A673 (cell line): Measurements from ENCODE around the gene CGNL1. TPM values are rescaled to one million over a fixed set of nuclear protein-coding genes. Genes with fewer than 3 reads are reported as not detected.

Experiments
- BruUV-seq: library from RNA; stranded (reverse); fragments of 400-500 nt; replicated peaks from 2 replicates; lab custom pipeline; 2021; lab: Mats Ljungman, UMichigan
- CTCF ChIA-PET: fragments of 300-600 bp; sonication (Branson Sonifier 250); formaldehyde crosslinking; loops from one replicate; lab custom pipeline; 2022; ENCODE audit warnings: antibody characterized with exemption; lab: Charles Lee
- POLR2A ChIA-PET: fragments of 300-600 bp; sonication (Branson Sonifier 250); formaldehyde crosslinking; loops from one replicate; lab custom pipeline; 2022; ENCODE audit warnings: antibody characterized with exemption; ENCODE audit not compliant: low non-redundant PET; lab: Charles Lee
- DNase-seq: peaks from one replicate; pipeline ENCODE4 v3.0.0-alpha.2; 2015; ENCODE audit warnings: low spot score
- H3K27ac ChIP-seq: fragments of 200-600 bp; sonication (generic); 2 replicates; pipeline ENCODE4 v1.5.1; 2016; ENCODE audit warnings: mixed run types, low read depth, mild to moderate bottlenecking, mixed read lengths, antibody characterized with exemption, low read length; ENCODE audit not compliant: poor library complexity, severe bottlenecking
- H3K27me3 ChIP-seq: fragments of 200-600 bp; sonication (generic); replicated peaks from 2 replicates; pipeline ENCODE4 v1.6.1; 2017; ENCODE audit warnings: mixed run types, low read depth, mild to moderate bottlenecking, mixed read lengths, antibody characterized with exemption, low read length; ENCODE audit not compliant: insufficient read depth, poor library complexity
- H3K36me3 ChIP-seq: fragments of 200-600 bp; sonication (generic); 2 replicates; pipeline ENCODE4 v1.6.1; 2016; ENCODE audit warnings: mixed run types, mild to moderate bottlenecking, mixed read lengths, antibody characterized with exemption, low read length; ENCODE audit not compliant: insufficient read depth, poor library complexity, severe bottlenecking
- H3K4me1 ChIP-seq: fragments of 200-600 bp; sonication (generic); 2 replicates; pipeline ENCODE4 v1.6.1; 2017; ENCODE audit warnings: mixed run types, mild to moderate bottlenecking, mixed read lengths, antibody characterized with exemption, low read length; ENCODE audit not compliant: insufficient read depth, poor library complexity, severe bottlenecking
- H3K4me3 ChIP-seq: fragments of 200-600 bp; sonication (generic); 2 replicates; pipeline ENCODE4 v1.5.1; 2016; ENCODE audit warnings: low read depth, mixed run types, mild to moderate bottlenecking, mixed read lengths, low read length; ENCODE audit not compliant: poor library complexity, severe bottlenecking
- H3K9me3 ChIP-seq: fragments of 200-600 bp; sonication (generic); 2 replicates; pipeline ENCODE4 v1.6.1; 2016; ENCODE audit warnings: mixed run types, low read depth, mild to moderate bottlenecking, mixed read lengths, antibody characterized with exemption, low read length; ENCODE audit not compliant: poor library complexity, severe bottlenecking
- CTCF ChIP-seq: fragments of 300-800, 200-600 bp; sonication (generic); conservative IDR thresholded peaks from 2 replicates; pipeline ENCODE4 v1.5.1; 2017; ENCODE audit warnings: low read depth, mild to moderate bottlenecking, antibody characterized with exemption, low read length, moderate library complexity, mixed read lengths
- EZH2 ChIP-seq: fragments of 200-600 bp; sonication (generic); IDR thresholded peaks from 2 replicates; pipeline ENCODE4 v1.6.1; 2017; ENCODE audit warnings: borderline replicate concordance, low read depth, mild to moderate bottlenecking, mixed read lengths, antibody characterized with exemption, low read length; ENCODE audit not compliant: poor library complexity, severe bottlenecking
- intact Hi-C: fragments of 100-400 bp; cut with micrococcal nuclease; formaldehyde crosslinking; loops from one replicate; pipeline ENCODE4 v1.10.0; 2022; ENCODE audit not compliant: unreplicated experiment
- total RNA-seq: library from RNA; stranded (reverse); gene quantifications from 2 replicates; pipeline ENCODE4 v1.2.3, GENCODE V29; 2021

CGNL1 gene
- total RNA-seq, 1 experiment from 2014 or later = 0.58 TPM

GRCh38 chr15:57493351-57493750, 117.0 kb downstream of the CGNL1 start:
- no peak overlapping the region for H3K4me3 ChIP-seq
- H3K27ac ChIP-seq = no peak overlapping the region
- no peak for DNase-seq
- H3K9me3 ChIP-seq = no peaks in the 10 kb centered on the region
- no peaks in the 10 kb centered on the region for H3K36me3 ChIP-seq
- no TSS peak for BruUV-seq
- CTCF ChIA-PET = no interaction called here
- POLR2A ChIA-PET = no interaction called here
- TF ChIP-seq CTCF = no peak
- TF ChIP-seq EZH2 = no peak
- H3K4me1 ChIP-seq = no peaks in the 10 kb centered on the region
- intact Hi-C loops = no loop called here
- no peaks in the 10 kb centered on the region for H3K27me3 ChIP-seq

- BruUV-seq = no TSS peak
- no peak for DNase-seq
- TF ChIP-seq EZH2 = no peak
- TF ChIP-seq CTCF = no peak
- ChIA-PET POLR2A (interaction anchor here (0.5 kb wide), 1 partner anchor 12 kb away, joined by 3 read pairs; no protein-coding TSS in a partner anchor), CTCF (no interaction called here)
- Histone ChIP-seq H3K9me3 (no peaks in the 10 kb centered on the region), H3K4me3 (no peak overlapping the region), H3K36me3 (no peaks in the 10 kb centered on the region), H3K27ac (no peak overlapping the region), H3K27me3 (no peaks in the 10 kb centered on the region), H3K4me1 (no peaks in the 10 kb centered on the region)
- intact Hi-C loops = no loop called here
These were observed 118.3 kb downstream of the CGNL1 start for GRCh38 chr15:57494581-57494980.

DNA sequence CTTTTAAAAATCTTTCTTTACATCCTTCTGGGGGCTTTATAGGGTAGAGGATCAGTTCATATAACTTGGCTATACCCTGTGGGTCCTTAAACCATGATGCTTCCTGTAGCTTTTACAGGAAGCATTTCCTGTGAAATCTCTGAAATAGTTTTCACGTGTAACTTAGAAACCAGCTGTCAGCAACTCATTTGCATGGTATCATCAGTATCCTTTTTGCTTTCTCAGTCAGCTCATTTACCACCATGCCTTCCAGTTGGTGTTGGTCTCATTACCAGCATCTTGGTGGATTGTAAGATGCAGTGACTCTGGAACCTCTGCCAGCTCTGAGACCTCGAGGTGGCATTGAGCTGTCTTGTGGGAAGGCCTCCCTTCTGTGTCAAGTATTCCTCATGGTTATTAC, 118.7 kb downstream of the CGNL1 start:
- no peak overlapping the region for H3K4me3 ChIP-seq
- ChIA-PET POLR2A (no interaction called here), CTCF (no interaction called here)
- no peaks in the 10 kb centered on the region for H3K36me3 ChIP-seq
- no TSS peak for BruUV-seq
- H3K27ac ChIP-seq = no peak overlapping the region
- H3K9me3 ChIP-seq = no peaks in the 10 kb centered on the region
- no peak for DNase-seq
- no peaks in the 10 kb centered on the region for H3K4me1 ChIP-seq
- no peaks in the 10 kb centered on the region for H3K27me3 ChIP-seq
- intact Hi-C loops = no loop called here
- TF ChIP-seq CTCF (no peak), EZH2 (no peak)
